GM12875 (cell line): ENCODE results near the gene ZNF467.

Experiments used
- H3K4me3 ChIP-seq: one replicate; pipeline ENCODE4 v1.5.1; 2011; ENCODE audit warnings: low read depth, low read length, control low read depth
- CTCF ChIP-seq: IDR thresholded peaks from 2 replicates; pipeline ENCODE4 v1.5.1; 2011; ENCODE audit warnings: low read depth, mild to moderate bottlenecking, control low read depth, inconsistent platforms, low read length, moderate library complexity, borderline replicate concordance; ENCODE audit not compliant: insufficient read depth

ZNF467 gene

GRCh38 chr7:149804106-149804505, 30.7 kb upstream of the ZNF467 start:
- no peak for TF ChIP-seq CTCF
- no peak overlapping the region for H3K4me3 ChIP-seq

- TF ChIP-seq CTCF: no peak
- no peak overlapping the region for H3K4me3 ChIP-seq
Measured at GRCh38 chr7:149803551-149804074, 30.2 kb upstream of the ZNF467 start.

GRCh38 chr7:149802966-149803365, 29.6 kb upstream of the ZNF467 start:
- no peak for TF ChIP-seq CTCF
- H3K4me3 ChIP-seq: no peak overlapping the region

GRCh38 chr7:149801816-149802215, 28.4 kb upstream of the ZNF467 start:
- no peak for TF ChIP-seq CTCF

GRCh38 chr7:149801002-149801566, 27.7 kb upstream of the ZNF467 start:
- no peak overlapping the region for H3K4me3 ChIP-seq

More at GRCh38 chr7:149801816-149802215, 28.4 kb upstream of the ZNF467 start:
- no peak overlapping the region for H3K4me3 ChIP-seq

GRCh38 chr7:149800169-149800555, 26.8 kb upstream of the ZNF467 start:
- TF ChIP-seq CTCF: no peak
- H3K4me3 ChIP-seq: no peak overlapping the region

More at GRCh38 chr7:149801002-149801566, 27.7 kb upstream of the ZNF467 start:
- TF ChIP-seq CTCF: no peak

GRCh38 chr7:149799397-149800168, 26.2 kb upstream of the ZNF467 start:
- no peak overlapping the region for H3K4me3 ChIP-seq
- peak; percentile 77 for TF ChIP-seq CTCF
